Stimulated activated CD8-positive, alpha-beta memory T cell treated with anti-CD3 and anti-CD28 coated beads, Interleukin-15, amount 100 ng/mL, for 24 hours (primary cell): ENCODE data around the gene ARPC3.
A peak's percentile ranks its signal among the peaks of the same experiment; 100 is the strongest.
"Not testable (repeated sequence)": the region's sequence is repeated elsewhere in the genome, so short reads cannot be mapped to it uniquely, and the experiment has no call there.

Experiments
- DNase-seq: peaks from one replicate; pipeline ENCODE4 v3.0.0-alpha.2; 2020; ENCODE audit warnings: low read depth

ARPC3 gene

DNA sequence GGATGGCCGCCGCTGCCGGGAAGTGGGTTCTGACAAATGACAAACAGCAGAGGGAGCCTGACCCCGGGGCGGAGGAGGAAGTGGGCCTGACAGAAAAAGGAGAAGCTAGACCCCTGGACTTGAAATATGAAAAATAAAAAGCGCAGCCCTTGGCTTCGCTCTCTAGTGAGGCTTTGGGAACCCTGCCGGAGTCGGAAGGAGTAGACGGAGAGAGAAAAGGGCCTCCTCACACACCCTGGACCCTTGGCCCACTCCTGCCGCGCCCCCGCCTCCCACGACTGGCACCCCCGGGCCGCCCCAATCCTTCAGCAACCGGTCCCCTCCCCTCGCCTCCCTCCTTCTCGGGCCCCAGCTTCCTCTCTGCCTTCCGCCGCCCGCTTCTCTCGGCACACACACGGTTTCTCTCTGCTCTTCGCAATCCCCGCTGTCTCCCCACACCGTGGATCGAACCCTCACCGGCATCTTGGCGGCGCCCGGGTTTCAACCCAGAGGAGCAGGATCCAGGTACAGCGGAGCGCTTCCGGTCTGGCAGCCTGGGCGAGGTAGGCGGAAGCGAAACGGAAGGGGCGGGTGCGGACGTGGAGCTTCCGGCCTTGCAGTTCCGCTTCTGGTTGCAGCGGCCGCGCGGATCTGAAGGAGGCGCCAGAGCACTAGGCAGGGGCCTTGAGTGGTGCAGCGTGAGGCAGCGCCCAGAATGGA is at the start of gene ARPC3:
Gene ARPC3 (minus strand): TSS at position 539 of the 699 bp plus-strand sequence. CDS start 77 bp downstream, at position 462.
- peak; percentile 90 for DNase-seq

- no peak for DNase-seq
These were observed 49.0 kb upstream of the ARPC3 start for GRCh38 chr12:110498984-110499706.

- DNase-seq, result no peak
These were observed 25.3 kb upstream of the ARPC3 start for GRCh38 chr12:110475426-110475825.

GRCh38 chr12:110468214-110469048 is 18.3 kb upstream of the ARPC3 start, which contains the start of the genes FAM216A and GPN3:
Gene FAM216A, plus strand, starts transcription at chr12:110468845. Its CDS starts 31 bp downstream, at chr12:110468876.
Gene GPN3, minus strand, starts transcription at chr12:110468257. Its CDS starts 54 bp downstream, at chr12:110468203.
- peak; percentile 77 for DNase-seq

GRCh38 chr12:110467847-110468213 is 17.7 kb upstream of the ARPC3 start:
- DNase-seq, result no peak

DNA sequence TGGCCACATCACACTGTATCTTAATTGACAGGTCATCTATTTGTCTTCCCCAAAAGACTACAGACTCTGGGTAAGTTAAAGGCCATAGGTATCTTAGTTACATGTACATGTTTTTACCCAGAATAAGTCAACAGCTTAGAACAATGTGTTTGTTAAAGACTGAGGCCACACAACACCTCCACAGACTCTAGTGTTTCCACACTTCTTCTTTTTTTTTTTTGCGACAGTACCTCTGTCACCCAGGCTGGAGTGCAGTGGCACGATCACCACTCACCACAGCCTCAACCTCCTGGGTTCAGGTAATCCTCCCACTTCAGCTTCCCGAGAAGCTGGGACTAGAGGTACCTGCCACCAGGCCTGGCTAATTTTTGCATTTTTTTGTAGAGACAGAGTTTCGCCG is 16.7 kb upstream of the ARPC3 start:
- no peak for DNase-seq

DNA sequence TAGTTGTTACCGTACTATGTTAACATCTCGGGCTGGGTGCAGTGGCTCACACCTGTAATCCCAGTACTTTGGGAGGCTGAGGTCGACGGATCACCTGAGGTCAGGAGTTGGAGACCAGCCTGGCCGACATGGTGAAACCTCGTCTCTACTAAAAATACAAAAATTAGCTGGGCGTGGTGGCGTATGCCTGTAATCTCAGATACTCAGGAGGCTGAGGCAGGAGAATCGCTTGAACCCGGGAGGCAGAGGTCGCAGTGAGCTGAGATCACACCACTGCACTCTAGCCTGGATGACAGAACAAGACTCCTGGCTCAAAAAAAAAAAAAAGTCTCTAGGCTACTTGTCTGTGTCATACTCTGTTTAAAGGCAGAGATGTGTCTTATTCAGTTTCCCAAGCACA is 15.6 kb upstream of the ARPC3 start:
- DNase-seq, result not testable (repeated sequence)

GRCh38 chr12:110465024-110465423 is 14.9 kb upstream of the ARPC3 start:
- no peak for DNase-seq

GRCh38 chr12:110461189-110461588 is 11.1 kb upstream of the ARPC3 start:
- DNase-seq, result not testable (repeated sequence)

DNA sequence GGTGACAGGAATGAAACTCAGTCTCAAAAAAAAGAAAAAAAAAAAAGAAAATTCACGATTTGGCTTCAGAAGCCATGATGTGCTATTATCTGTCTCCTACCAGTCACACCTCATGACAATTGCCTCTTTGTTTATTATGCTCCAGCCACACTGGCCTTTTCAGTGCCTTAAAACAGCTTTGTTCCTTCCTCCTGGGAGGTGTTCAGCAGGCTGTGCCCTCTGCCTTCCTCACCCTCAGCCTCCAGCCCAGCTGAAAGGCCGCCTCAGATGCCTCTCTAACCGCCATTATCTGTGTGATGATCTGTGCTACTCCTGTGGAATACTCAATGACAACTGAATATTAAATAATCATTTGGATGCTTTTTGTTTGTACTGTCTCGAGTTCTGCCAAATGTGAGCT is 8.6 kb upstream of the ARPC3 start:
- no peak for DNase-seq

- DNase-seq, result no peak
These were observed 3.6 kb upstream of the ARPC3 start for GRCh38 chr12:110453569-110454296.

GRCh38 chr12:110451263-110451662 is 1.1 kb upstream of the ARPC3 start:
- DNase-seq, result no peak

- no peak for DNase-seq
These were observed 5.7 kb downstream of the ARPC3 start for GRCh38 chr12:110444455-110444854.

- DNase-seq, result no peak
These were observed 13.9 kb downstream of the ARPC3 start for GRCh38 chr12:110436231-110436630.

DNA sequence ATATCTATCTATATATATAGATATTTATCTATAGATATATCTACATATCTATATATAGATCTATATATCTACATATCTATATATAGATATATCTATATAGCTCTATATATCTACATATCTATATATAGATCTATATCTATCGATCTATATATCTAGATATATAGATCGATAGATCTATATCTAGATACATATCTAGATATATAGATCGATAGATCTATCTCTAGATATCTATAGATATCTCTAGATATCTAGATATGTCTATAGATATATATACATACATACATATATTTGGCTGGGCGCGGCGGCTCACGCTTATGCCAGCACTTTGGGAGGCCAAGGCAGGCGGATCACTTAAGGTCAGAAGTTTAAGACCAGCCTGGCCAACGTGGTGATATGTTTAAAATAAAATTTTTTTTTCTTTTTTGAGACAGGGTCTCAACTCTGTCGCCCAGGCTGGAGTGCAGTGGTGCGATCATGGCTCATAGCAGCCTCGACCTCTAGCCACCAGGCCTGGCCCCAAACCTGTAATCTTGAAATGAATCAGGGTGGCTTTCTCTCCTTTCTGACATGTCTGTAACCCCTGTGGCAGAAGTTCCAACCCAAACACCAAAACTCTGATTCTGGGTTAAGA is 18.1 kb downstream of the ARPC3 start:
- DNase-seq, result no peak

- DNase-seq, result not testable (repeated sequence)
These were observed 20.5 kb downstream of the ARPC3 start for GRCh38 chr12:110429676-110430075.

DNA sequence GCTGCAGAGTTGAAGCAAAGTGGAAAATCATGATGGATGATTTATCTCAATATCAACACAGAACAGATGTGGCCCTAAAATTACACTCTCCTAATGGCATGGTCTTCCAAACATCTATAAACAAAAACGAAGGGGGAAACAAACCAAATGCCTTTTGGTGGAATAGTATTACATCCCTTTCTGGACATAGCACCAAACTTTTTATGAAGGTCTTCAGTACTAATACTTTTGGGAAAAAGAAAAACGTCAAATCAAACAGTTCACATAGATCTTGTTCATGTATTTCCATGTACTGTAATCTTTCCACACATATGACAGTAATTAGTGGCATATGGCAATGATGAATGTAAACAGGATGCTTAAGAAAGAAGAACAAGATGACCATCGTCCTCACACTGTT is 23.7 kb downstream of the ARPC3 start:
- no peak for DNase-seq

- DNase-seq, result no peak
These were observed 25.9 kb downstream of the ARPC3 start for GRCh38 chr12:110424237-110424636.

DNA sequence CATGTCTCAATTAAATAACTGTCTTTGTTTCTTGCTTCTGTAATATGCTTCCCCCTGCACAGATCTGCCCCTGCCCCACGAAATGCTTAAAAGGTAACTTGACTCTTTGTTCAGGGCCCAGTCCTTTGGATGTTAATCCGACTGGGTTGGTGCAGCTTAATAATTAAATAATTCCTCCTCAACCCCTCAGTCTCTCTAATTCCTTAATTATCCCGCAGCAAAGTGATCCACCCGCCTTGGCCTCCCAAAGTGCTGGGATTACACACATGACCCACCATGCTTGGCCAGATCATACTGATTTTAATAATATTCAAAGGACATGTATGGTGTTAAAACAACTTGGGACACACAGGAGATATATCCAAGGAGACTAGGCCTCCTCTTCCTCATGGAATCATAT is 28.4 kb downstream of the ARPC3 start:
- no peak for DNase-seq

- no peak for DNase-seq
These were observed 28.9 kb downstream of the ARPC3 start for GRCh38 chr12:110421159-110421661.

GRCh38 chr12:110420644-110421043 is 29.5 kb downstream of the ARPC3 start:
- DNase-seq, result not testable (repeated sequence)
